ENCODE results near the gene F8A1.
"Not testable (repeated sequence)": the region's sequence is repeated elsewhere in the genome, so short reads cannot be mapped to it uniquely, and the experiment has no call there.

GRCh38 chrX:154886789-154887221 lies 650 bp downstream of the F8A1 start:
- TF ChIP-seq CTCF (IDR thresholded peaks at IDR 0.05); EP300 (IDR thresholded peaks at IDR 0.05; ENCODE audit: low read depth); POLR2A (IDR thresholded peaks at IDR 0.05): not testable (repeated sequence)

Measured in transverse colon (tissue), 3 donors.